Suprapubic skin (tissue), 4 donors: ENCODE data around the gene DNAJC27. TPM values are rescaled to one million over a fixed set of nuclear protein-coding genes. Genes with fewer than 3 reads are reported as not detected.
"Not testable (repeated sequence)": the region's sequence is repeated elsewhere in the genome, so short reads cannot be mapped to it uniquely, and the experiment has no call there.

Source experiments
- DNase-seq, 2 donors: peaks; one replicate each; pipeline ENCODE4 v3.0.0-alpha.2; 2019; ENCODE audit warnings: low spot score in 2 of 2
- H3K27ac ChIP-seq: fragments of 200-600 bp; sonication (generic); one replicate; pipeline ENCODE4 v1.5.1; 2019
- H3K27me3 ChIP-seq: fragments of 200-600 bp; sonication (generic); one replicate; pipeline ENCODE4 v1.5.1; 2019
- H3K36me3 ChIP-seq: fragments of 200-600 bp; sonication (generic); one replicate; pipeline ENCODE4 v1.5.1; 2019
- H3K4me1 ChIP-seq: fragments of 200-600 bp; sonication (generic); one replicate; pipeline ENCODE4 v1.5.1; 2019
- H3K4me3 ChIP-seq: fragments of 200-600 bp; sonication (generic); one replicate; pipeline ENCODE4 v1.5.1; 2019; ENCODE audit warnings: mild to moderate bottlenecking
- H3K9me3 ChIP-seq: fragments of 200-600 bp; sonication (generic); one replicate; pipeline ENCODE4 v1.5.1; 2019
- EP300 ChIP-seq: sonication (generic); formaldehyde crosslinking; IDR thresholded peaks from one replicate; pipeline ENCODE4 v1.6.1; 2017; ENCODE audit warnings: antibody characterized with exemption
- POLR2A ChIP-seq, 2 donors: fragments of 450-650 bp; IDR thresholded peaks; one replicate each; pipeline ENCODE4 v1.6.1; 2017; ENCODE audit warnings: antibody characterized with exemption in 2 of 2, mild to moderate bottlenecking in 2 of 2, moderate library complexity in 2 of 2
- POLR2AphosphoS5 ChIP-seq, 3 donors: sonication (generic); formaldehyde crosslinking; IDR thresholded peaks; one replicate each; pipeline ENCODE4 v1.6.1; 2017; ENCODE audit warnings: antibody characterized with exemption in 3 of 3
- WGBS: methylation state at CpG from one replicate; pipeline ENCODE4 v1.1.5; 2018; 5-methylcytosine and 5-hydroxymethylcytosine counted together
- total RNA-seq, 4 donors: library from RNA; depleted of rRNA; stranded (reverse); fragments of >200 nt; gene quantifications; one replicate each; pipeline ENCODE4 v1.1.0, GENCODE V29; 2016
- TF ChIP-seq, protein P1 (sequence below), 2 donors: fragments of 200-600 bp in 1 of 2; fragments of 450-650 bp in 1 of 2; sonication (generic) in 1 of 2; IDR thresholded peaks; one replicate each; pipeline ENCODE4 v1.5.1; 2016 to 2019; ENCODE audit warnings: antibody characterized with exemption in 2 of 2, mild to moderate bottlenecking in 1 of 2, moderate library complexity in 1 of 2

DNAJC27 gene
- 1 to 10 TPM; 3.1 to 6.4 (median 4.3) TPM for total RNA-seq

DNA sequence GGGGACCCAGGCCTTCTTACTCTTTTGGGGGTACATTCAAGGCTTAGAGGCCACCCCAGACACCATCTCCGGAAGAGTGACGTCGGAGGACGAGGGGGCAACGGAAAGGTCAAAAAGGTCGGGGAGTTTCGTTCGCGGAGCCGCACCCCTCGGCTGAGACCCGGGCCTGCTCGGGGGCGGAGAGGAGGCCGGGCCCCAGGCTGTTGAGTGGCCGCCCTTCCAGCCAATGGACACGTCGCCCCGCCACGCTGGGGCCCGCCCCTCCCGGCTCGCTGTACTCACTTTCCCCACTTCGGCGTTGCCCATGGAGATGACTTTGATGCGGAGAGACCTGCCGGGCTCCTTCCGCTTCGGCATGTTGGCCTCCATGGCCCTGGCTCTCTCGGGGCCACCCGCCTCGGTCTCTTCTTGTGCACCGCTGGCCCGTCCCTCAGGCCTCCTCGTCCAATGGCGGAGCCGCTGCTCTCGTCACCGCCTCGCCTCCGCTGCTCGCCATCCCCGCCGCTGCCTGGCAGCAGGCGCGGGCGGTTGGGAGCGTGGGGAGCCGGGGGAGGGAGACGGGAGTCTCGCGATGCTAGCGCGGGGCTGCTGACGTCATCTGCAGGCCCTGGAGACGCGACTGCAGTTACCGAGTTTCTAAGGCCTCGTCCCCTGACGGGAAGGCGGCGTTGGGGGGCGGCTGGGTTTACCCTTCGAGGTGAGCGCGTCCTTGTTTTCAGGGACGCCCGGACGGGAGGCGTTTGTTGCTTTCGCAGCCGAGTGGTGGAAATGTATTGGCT lies at the start of gene DNAJC27:
DNAJC27 (minus strand) TSS at position 420 of the 779 bp plus-strand sequence; CDS start at position 369, 51 bp downstream.
- peak; percentile 98 to 99 for DNase-seq
- TF ChIP-seq, protein P1, sequence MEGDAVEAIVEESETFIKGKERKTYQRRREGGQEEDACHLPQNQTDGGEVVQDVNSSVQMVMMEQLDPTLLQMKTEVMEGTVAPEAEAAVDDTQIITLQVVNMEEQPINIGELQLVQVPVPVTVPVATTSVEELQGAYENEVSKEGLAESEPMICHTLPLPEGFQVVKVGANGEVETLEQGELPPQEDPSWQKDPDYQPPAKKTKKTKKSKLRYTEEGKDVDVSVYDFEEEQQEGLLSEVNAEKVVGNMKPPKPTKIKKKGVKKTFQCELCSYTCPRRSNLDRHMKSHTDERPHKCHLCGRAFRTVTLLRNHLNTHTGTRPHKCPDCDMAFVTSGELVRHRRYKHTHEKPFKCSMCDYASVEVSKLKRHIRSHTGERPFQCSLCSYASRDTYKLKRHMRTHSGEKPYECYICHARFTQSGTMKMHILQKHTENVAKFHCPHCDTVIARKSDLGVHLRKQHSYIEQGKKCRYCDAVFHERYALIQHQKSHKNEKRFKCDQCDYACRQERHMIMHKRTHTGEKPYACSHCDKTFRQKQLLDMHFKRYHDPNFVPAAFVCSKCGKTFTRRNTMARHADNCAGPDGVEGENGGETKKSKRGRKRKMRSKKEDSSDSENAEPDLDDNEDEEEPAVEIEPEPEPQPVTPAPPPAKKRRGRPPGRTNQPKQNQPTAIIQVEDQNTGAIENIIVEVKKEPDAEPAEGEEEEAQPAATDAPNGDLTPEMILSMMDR (IDR thresholded peaks at IDR 0.05): no peak
- TF ChIP-seq POLR2AphosphoS5 (IDR thresholded peaks at IDR 0.05): peak; percentile 81 to 99 (median 94)
- TF ChIP-seq EP300: no peak
- TF ChIP-seq POLR2A (IDR thresholded peaks at IDR 0.05): peak; percentile 81 to 94
- Histone ChIP-seq H3K36me3 (peaks cover 7% of the 10 kb centered on the region), H3K4me3 (peak within 1 kb of the TSS; percentile 77), H3K9me3 (no peaks in the 10 kb centered on the region), H3K27ac (peak within 1 kb of the TSS; percentile 96), H3K27me3 (no peaks in the 10 kb centered on the region), H3K4me1 (peaks cover 17% of the 10 kb centered on the region)
- WGBS: under 1% methylated on average over 54 of the region's 72 CpGs

DNA sequence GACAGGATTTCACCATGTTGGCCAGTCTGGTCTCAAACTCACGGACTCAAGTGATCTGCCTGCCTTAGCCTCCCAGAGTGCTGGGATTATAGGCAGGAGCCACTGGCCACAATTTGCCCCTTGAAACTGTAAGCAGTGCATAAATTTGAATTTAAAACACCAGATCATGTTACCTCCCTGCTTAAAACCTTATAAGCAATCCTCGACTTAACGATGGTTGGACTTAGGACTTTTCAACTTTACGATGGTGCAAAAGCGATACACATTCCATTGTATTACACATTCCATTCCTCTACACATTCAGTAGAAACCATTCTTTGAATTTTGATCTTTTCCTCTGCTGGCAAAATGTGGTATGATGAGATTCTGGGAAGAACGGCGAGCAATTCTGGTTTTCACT lies 46.9 kb upstream of the DNAJC27 start:
- H3K9me3 ChIP-seq: no peaks in the 10 kb centered on the region
- H3K4me3 ChIP-seq: no peak overlapping the region
- H3K36me3 ChIP-seq: no peaks in the 10 kb centered on the region
- no peaks in the 10 kb centered on the region for H3K4me1 ChIP-seq
- no peak overlapping the region for H3K27ac ChIP-seq
- no peak for TF ChIP-seq EP300
- TF ChIP-seq, protein P1 (IDR thresholded peaks at IDR 0.05): no peak
- TF ChIP-seq POLR2A (IDR thresholded peaks at IDR 0.05): no peak
- no peak for TF ChIP-seq POLR2AphosphoS5 (IDR thresholded peaks at IDR 0.05)
- no peak for DNase-seq
- 90% methylated on average over 7 of the region's 7 CpGs for WGBS
- no peaks in the 10 kb centered on the region for H3K27me3 ChIP-seq

DNA sequence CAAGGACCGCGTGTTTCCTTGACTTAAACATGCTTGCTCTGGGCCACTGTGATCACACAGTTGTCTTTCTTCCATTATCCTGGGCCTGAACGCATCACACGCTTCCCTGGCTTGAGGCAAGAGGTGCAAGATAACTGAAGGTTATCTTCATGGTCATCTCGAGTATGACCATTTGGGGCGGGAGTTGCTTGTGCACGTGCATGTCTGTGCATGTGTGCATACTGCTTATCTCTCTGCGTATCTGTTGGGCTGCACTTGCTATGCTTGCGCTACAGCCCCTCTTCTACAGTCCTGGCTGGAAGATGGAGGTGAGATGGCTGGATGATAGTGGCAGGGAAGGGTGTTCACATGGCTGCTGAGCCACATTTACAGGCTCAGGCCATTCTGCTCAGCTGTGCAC lies 42.9 kb upstream of the DNAJC27 start:
- no peak for TF ChIP-seq POLR2AphosphoS5 (IDR thresholded peaks at IDR 0.05)
- TF ChIP-seq POLR2A (IDR thresholded peaks at IDR 0.05): no peak
- TF ChIP-seq, protein P1 (IDR thresholded peaks at IDR 0.05): no peak
- Histone ChIP-seq H3K27ac (no peak overlapping the region), H3K36me3 (no peaks in the 10 kb centered on the region), H3K4me3 (no peak overlapping the region), H3K9me3 (no peaks in the 10 kb centered on the region), H3K4me1 (no peaks in the 10 kb centered on the region), H3K27me3 (no peaks in the 10 kb centered on the region)
- peak in 1 of 2 donors; percentile 15 for DNase-seq
- 89% methylated on average over 9 of the region's 9 CpGs for WGBS

DNA sequence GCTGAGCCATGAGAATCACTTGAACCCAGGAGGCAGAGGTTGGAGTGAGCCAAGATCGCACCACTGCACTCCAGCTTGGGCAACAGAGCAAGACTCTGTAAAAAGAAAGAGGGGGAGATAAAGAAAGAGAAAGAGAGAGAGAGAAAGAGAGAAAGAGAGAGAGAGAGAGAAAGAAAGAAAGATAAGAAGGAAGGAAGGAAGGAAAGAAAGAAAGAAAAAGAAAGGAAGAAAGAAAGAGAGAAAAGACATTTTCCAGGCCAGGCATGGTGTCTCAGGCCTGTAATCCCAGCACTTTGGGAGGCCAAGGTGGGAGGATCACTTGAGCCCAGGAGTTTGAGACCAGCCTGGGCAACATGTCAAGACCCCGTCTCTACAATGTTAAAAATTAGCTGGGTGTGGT lies 39.6 kb upstream of the DNAJC27 start:
- H3K9me3 ChIP-seq, H3K36me3 ChIP-seq, DNase-seq, H3K4me1 ChIP-seq, H3K4me3 ChIP-seq, H3K27ac ChIP-seq, H3K27me3 ChIP-seq: not testable (repeated sequence)
- 90% methylated on average over 2 of the region's 2 CpGs for WGBS

DNA sequence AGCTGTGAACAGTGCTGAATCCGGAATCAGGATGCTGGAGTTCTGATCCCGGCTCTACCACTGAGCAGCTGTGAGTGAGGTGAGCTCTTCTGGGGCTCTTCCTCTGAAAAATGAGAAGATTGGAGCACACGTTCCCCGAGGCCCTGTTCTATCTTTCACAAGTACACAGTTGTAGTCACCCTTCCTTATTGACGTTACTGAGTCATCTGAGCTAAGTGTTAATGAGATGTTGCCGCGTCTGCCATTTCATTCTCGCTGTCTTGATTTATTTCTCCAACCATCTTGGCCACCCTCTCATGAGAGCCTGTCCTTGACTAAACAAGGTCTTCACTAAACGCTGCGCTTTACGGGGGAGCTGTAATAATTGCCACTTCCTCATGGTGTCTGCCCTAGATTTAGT lies 38.2 kb upstream of the DNAJC27 start:
- TF ChIP-seq POLR2AphosphoS5 (IDR thresholded peaks at IDR 0.05) (no peak), POLR2A (IDR thresholded peaks at IDR 0.05) (no peak)
- DNase-seq: no peak

DNA sequence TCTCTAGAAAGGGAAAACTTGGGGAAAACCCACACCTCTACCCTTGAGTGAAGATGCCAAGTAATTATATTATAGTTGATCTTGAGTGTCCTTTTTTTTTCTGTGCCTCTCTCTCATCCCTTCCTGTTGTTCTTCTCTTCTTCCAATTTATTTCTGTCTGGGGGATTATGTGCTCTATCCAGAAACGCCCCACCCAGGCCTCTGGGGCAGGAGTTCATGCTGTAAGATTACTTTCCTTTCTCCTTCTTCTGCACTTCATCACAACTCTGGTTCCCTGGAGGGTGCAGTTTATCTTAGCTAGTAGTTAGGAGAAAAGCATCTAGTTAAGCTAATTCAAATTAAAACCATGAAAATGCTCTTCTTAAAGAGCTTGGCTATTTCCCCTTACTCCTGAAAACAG lies 30.3 kb upstream of the DNAJC27 start:
- H3K27ac ChIP-seq: no peak overlapping the region
- TF ChIP-seq POLR2A (IDR thresholded peaks at IDR 0.05): no peak
- TF ChIP-seq, protein P1 (IDR thresholded peaks at IDR 0.05): no peak
- TF ChIP-seq EP300: no peak
- TF ChIP-seq POLR2AphosphoS5 (IDR thresholded peaks at IDR 0.05): no peak
- H3K4me3 ChIP-seq: no peak overlapping the region
- H3K27me3 ChIP-seq: no peaks in the 10 kb centered on the region
- no peaks in the 10 kb centered on the region for H3K9me3 ChIP-seq
- WGBS: 38% methylated on average over 1 of the region's 1 CpG
- H3K4me1 ChIP-seq: no peaks in the 10 kb centered on the region
- DNase-seq: no peak
- H3K36me3 ChIP-seq: no peaks in the 10 kb centered on the region

More for the DNA sequence above, 38.2 kb upstream of the DNAJC27 start:
- no peaks in the 10 kb centered on the region for H3K36me3 ChIP-seq
- no peak overlapping the region for H3K27ac ChIP-seq
- no peaks in the 10 kb centered on the region for H3K27me3 ChIP-seq
- no peaks in the 10 kb centered on the region for H3K9me3 ChIP-seq
- 68% methylated on average over 11 of the region's 11 CpGs for WGBS
- H3K4me1 ChIP-seq: no peaks in the 10 kb centered on the region
- no peak overlapping the region for H3K4me3 ChIP-seq
